PC-9 (cell line): Measurements from ENCODE around the gene TGFBR1.

Source experiments
- EZH2 ChIP-seq: fragments of 200-600 bp; sonication (generic); IDR thresholded peaks from 2 replicates; pipeline ENCODE4 v1.8.0; 2017; ENCODE audit warnings: antibody characterized with exemption, low read depth
- TF ChIP-seq, protein P1 (sequence below): fragments of 200-600 bp; sonication (generic); conservative IDR thresholded peaks from 2 replicates; pipeline ENCODE4 v1.6.1; 2017; ENCODE audit warnings: mixed run types, antibody characterized with exemption, mild to moderate bottlenecking, moderate library complexity

DNA sequence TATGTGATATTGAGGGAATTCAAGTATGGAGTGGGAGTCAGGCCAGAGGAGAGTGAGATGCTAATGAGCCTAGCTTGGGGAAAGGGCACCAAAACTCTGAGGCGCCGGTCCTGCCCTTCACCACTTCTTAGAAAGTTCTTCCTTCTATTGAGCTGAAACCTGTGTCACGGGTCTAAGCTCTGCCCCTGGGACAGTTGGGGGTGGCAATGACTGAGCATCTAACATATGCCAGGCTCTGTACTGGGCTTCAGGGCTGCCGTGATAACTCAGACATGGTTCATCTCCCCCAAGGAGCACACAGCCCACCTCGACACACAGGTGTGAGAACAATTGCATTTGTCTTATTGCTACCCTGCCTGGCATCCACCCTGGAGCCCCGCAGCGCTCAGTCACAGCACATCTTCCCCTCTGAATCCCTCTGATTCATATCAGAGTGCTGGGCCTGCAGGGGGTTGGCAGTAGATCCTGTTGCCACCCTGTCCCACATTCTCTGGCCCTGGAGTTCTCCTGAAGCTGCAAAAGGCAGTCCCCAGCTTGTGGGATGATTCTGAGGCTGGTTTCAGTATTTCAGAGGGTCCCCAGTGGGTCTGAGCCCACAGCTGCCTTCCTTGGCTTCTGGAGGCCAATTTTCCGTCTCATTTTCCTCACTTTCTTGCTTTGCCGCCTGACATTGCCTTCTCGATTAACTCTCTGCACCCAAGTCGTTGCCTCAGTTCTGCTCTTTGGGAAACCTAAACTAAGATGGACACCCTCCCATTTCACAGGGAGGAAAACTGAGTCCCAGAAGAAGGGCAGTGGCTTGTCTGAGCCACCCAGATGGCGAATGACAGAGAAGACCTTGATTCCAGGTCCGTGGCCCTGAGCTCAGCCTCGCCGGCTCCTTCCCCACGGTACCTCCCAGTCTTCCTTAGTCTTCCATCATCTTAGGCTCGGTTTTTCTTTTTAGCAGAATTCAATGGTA is 74.3 kb downstream of the TGFBR1 start:
- TF ChIP-seq, protein P1, sequence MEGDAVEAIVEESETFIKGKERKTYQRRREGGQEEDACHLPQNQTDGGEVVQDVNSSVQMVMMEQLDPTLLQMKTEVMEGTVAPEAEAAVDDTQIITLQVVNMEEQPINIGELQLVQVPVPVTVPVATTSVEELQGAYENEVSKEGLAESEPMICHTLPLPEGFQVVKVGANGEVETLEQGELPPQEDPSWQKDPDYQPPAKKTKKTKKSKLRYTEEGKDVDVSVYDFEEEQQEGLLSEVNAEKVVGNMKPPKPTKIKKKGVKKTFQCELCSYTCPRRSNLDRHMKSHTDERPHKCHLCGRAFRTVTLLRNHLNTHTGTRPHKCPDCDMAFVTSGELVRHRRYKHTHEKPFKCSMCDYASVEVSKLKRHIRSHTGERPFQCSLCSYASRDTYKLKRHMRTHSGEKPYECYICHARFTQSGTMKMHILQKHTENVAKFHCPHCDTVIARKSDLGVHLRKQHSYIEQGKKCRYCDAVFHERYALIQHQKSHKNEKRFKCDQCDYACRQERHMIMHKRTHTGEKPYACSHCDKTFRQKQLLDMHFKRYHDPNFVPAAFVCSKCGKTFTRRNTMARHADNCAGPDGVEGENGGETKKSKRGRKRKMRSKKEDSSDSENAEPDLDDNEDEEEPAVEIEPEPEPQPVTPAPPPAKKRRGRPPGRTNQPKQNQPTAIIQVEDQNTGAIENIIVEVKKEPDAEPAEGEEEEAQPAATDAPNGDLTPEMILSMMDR: no peak
- no peak for TF ChIP-seq EZH2
